Measurements from ENCODE around the gene B4GALT5. TPM values are rescaled to one million over a fixed set of nuclear protein-coding genes. Genes with fewer than 3 reads are reported as not detected.

Gene B4GALT5
- total and polyA plus RNA-seq, 7 donors, result 32.0 to 284 (median 75.3) TPM

DNA sequence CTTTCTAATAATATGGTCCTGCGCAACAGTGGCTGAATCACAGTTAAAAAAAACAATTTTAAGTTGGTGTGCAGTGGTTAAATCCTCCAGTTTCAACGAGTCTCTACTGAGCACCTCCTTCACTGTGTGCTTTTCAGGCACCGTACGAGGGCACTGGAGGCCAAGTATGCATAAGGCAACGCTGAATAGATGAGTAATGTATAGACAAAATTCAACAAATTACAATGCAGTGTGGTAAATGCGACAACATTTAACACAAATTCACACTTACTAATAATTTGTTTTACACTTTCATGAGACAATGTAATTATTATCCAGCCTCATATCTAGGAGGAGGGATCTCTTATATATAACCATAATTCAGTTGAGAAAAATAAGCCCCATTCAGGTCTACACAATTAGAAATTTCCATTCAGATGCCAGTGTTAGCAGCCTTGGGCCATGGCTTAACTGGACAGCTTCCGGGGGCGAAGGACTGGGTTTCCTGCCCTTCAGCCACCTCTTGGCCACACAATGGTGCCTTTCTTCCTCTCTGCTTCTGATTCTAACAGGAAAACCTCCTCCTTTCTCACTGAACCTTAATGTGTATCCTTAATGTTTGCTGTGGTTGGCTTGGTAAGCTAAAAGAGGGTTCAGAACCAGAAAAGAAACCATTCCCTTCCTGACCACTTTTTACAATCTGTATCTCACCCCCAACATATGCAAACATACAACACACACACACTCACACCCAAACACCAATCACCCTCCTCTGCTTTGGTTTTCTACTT lies 51.9 kb downstream of the B4GALT5 start:
- H3K4me1 ChIP-seq, result peaks cover 67% of the 10 kb centered on the region
- intact Hi-C loops (cut with DNase I), result no loop called here
- 73 to 87% (median 82%) methylated on average over 8 of the region's 8 CpGs for WGBS, 3 donors
- no peaks in the 10 kb centered on the region for H3K9me3 ChIP-seq
- H3K27me3 ChIP-seq (ENCODE audit: insufficient read depth in 3 of 3, low read length in 2 of 3), result no peaks in the 10 kb centered on the region
- no peak for ATAC-seq
- no peak overlapping the region for H3K27ac ChIP-seq
- DNase-seq, result no peak
- H3K36me3 ChIP-seq (ENCODE audit: insufficient read depth in 1 of 2, low read depth in 1 of 2), result no peaks in the 10 kb centered on the region
- no peak overlapping the region for H3K4me3 ChIP-seq
- TF ChIP-seq, protein P1, sequence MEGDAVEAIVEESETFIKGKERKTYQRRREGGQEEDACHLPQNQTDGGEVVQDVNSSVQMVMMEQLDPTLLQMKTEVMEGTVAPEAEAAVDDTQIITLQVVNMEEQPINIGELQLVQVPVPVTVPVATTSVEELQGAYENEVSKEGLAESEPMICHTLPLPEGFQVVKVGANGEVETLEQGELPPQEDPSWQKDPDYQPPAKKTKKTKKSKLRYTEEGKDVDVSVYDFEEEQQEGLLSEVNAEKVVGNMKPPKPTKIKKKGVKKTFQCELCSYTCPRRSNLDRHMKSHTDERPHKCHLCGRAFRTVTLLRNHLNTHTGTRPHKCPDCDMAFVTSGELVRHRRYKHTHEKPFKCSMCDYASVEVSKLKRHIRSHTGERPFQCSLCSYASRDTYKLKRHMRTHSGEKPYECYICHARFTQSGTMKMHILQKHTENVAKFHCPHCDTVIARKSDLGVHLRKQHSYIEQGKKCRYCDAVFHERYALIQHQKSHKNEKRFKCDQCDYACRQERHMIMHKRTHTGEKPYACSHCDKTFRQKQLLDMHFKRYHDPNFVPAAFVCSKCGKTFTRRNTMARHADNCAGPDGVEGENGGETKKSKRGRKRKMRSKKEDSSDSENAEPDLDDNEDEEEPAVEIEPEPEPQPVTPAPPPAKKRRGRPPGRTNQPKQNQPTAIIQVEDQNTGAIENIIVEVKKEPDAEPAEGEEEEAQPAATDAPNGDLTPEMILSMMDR (IDR thresholded peaks at IDR 0.05), result no peak

DNA sequence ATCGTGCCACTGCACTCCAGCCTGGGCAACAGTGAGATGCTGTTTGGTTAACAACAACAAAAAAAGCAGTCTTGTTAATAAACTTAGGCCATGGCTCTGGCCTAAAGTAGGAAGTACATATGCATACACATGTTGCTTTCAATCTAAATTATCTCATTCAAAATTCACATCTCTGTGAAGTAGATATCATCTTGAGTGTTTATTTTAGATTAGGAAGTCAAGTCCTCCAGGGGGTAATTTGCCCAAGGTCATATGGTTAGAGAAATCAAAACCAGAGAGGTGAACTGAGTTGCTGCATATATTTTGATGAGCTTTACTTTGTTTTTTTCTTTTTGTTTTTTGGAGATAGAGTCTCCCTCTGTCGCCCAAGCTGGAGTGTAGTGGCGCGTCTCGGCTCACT lies 52.8 kb downstream of the B4GALT5 start:
- H3K4me3 ChIP-seq, result no peak overlapping the region
- no peak for ATAC-seq
- TF ChIP-seq, protein P1 (IDR thresholded peaks at IDR 0.05), result no peak
- 92 to 96% (median 94%) methylated on average over 5 of the region's 5 CpGs for WGBS, 3 donors
- H3K4me1 ChIP-seq, result peaks cover 72% of the 10 kb centered on the region
- intact Hi-C loops (cut with DNase I), result no loop called here
- H3K27me3 ChIP-seq (ENCODE audit: insufficient read depth in 3 of 3, low read length in 2 of 3), result no peaks in the 10 kb centered on the region
- peaks cover 0 to 4% of the 10 kb centered on the region in 2 donors for H3K36me3 ChIP-seq (ENCODE audit: insufficient read depth in 1 of 2, low read depth in 1 of 2)
- H3K27ac ChIP-seq, result no peak overlapping the region
- DNase-seq, result no peak
- no peaks in the 10 kb centered on the region for H3K9me3 ChIP-seq

DNA sequence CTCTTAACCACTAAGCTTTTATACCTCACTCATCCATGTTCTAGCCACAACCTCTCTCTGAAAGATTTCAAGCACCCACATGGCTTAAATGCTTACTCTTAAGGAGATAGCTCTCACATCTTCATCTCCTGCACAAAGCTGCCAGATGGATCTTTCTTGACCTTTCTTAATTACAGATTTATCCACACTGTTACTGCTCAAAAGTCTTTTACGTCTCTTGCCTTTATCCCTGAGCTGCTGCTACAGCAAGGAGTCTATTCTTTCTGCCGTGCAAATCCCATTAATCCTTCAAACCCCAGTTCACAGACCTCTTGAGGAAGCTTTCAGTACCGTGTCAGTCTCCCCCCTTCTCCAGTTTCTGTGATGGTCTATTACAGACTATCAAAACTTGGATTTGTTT lies 54.6 kb downstream of the B4GALT5 start:
- TF ChIP-seq, protein P1 (IDR thresholded peaks at IDR 0.05), result no peak
- Histone ChIP-seq H3K27ac (peak overlapping the region; percentile 78), H3K27me3 (ENCODE audit: insufficient read depth in 3 of 3, low read length in 2 of 3) (no peaks in the 10 kb centered on the region), H3K4me3 (no peak overlapping the region), H3K36me3 (ENCODE audit: insufficient read depth in 1 of 2, low read depth in 1 of 2) (peaks cover 2 to 23% of the 10 kb centered on the region in 2 donors), H3K9me3 (no peaks in the 10 kb centered on the region), H3K4me1 (peaks cover 79% of the 10 kb centered on the region)
- DNase-seq (no peak), ATAC-seq (no peak)
- intact Hi-C loops (cut with DNase I), result no loop called here
- 21 to 45% (median 26%) methylated on average over 3 of the region's 3 CpGs for WGBS, 3 donors

DNA sequence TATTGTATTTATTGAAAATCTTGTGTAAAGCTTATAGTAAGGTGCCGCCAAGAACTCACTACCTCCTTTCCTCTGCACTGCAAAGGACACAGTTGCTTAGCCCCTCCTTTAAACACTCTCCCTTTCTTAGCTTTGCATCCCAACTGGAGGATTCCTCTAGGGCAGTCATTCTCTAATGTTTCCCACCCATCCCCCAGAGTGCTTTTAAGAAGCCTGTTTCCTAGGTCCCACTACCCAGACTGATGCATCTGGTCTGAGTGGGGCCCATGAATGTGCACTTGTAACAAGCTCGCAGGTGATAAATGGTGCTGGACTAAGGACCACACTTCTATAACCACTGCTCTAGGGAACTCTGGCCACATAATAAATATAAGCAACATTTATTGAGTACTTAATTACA lies 55.2 kb downstream of the B4GALT5 start:
- DNase-seq (no peak), ATAC-seq (no peak)
- TF ChIP-seq, protein P1 (IDR thresholded peaks at IDR 0.05), result no peak
- Histone ChIP-seq H3K9me3 (no peaks in the 10 kb centered on the region), H3K4me3 (no peak overlapping the region), H3K27me3 (ENCODE audit: insufficient read depth in 3 of 3, low read length in 2 of 3) (no peaks in the 10 kb centered on the region), H3K36me3 (ENCODE audit: insufficient read depth in 1 of 2, low read depth in 1 of 2) (peaks cover 4 to 28% of the 10 kb centered on the region in 2 donors), H3K4me1 (peaks cover 81% of the 10 kb centered on the region), H3K27ac (peak overlapping the region; percentile 78)
- intact Hi-C loops (cut with DNase I), result no loop called here
- WGBS, 3 donors, result 79 to 89% (median 85%) methylated on average over 2 of the region's 2 CpGs

Data from psoas muscle (tissue), 8 donors.